ENCODE results near the gene MITF.

MITF gene

DNA sequence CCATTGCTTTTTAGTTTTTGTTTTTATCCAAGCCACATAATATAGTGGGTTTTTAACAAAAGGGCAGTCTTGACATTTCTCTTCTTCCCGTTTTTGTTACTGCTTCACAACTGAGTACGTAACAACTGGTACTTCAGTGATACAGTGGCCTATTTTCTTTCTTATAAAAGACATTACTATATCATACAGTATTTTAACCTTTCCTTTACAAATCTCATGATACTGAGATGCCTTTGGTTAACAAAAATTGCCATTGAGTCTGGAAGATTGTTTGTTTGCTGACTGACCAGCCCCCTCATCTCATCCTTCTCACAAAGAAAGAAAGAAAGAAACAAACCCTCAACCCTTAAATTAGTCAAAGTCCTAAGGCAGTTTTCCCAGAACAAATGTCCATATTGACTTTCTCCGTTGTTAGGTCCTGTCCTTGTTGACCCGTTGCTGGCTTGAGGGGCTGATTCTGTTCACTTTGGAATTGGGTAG, 183.3 kb downstream of the MITF start:
- Histone ChIP-seq H3K9me3 (ENCODE audit: low read length) (no peaks in the 10 kb centered on the region), H3K9me2 (ENCODE audit: low read depth, low read length) (no peaks in the 10 kb centered on the region), H3K4me3 (ENCODE audit: low read depth, low read length, poor library complexity, severe bottlenecking) (no peak overlapping the region), H3K79me2 (ENCODE audit: insufficient read depth, low read length) (no peaks in the 10 kb centered on the region), H3F3A (ENCODE audit: insufficient read depth, low read length) (no peaks in the 10 kb centered on the region), H3K36me3 (ENCODE audit: insufficient read depth, low read length) (no peaks in the 10 kb centered on the region), H4K20me1 (ENCODE audit: insufficient read depth, low read length) (no peaks in the 10 kb centered on the region), H2AFZ (ENCODE audit: low read length) (no peak overlapping the region), H3K27ac (ENCODE audit: low read depth, low read length, poor library complexity, severe bottlenecking) (no peak overlapping the region), H3K4me2 (ENCODE audit: low read length) (no peak overlapping the region), H3K9ac (ENCODE audit: low read length) (no peak overlapping the region), H3K4me1 (ENCODE audit: insufficient read depth, low read length, severe bottlenecking) (no peaks in the 10 kb centered on the region), H3K27me3 (ENCODE audit: insufficient read depth, low read length) (no peaks in the 10 kb centered on the region)
- TF ChIP-seq EZH2 (IDR thresholded peaks at IDR 0.05; ENCODE audit: borderline replicate concordance, low read length): no peak
- TF ChIP-seq, protein P1, sequence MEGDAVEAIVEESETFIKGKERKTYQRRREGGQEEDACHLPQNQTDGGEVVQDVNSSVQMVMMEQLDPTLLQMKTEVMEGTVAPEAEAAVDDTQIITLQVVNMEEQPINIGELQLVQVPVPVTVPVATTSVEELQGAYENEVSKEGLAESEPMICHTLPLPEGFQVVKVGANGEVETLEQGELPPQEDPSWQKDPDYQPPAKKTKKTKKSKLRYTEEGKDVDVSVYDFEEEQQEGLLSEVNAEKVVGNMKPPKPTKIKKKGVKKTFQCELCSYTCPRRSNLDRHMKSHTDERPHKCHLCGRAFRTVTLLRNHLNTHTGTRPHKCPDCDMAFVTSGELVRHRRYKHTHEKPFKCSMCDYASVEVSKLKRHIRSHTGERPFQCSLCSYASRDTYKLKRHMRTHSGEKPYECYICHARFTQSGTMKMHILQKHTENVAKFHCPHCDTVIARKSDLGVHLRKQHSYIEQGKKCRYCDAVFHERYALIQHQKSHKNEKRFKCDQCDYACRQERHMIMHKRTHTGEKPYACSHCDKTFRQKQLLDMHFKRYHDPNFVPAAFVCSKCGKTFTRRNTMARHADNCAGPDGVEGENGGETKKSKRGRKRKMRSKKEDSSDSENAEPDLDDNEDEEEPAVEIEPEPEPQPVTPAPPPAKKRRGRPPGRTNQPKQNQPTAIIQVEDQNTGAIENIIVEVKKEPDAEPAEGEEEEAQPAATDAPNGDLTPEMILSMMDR (IDR thresholded peaks at IDR 0.05; ENCODE audit: low read length): no peak

DNA sequence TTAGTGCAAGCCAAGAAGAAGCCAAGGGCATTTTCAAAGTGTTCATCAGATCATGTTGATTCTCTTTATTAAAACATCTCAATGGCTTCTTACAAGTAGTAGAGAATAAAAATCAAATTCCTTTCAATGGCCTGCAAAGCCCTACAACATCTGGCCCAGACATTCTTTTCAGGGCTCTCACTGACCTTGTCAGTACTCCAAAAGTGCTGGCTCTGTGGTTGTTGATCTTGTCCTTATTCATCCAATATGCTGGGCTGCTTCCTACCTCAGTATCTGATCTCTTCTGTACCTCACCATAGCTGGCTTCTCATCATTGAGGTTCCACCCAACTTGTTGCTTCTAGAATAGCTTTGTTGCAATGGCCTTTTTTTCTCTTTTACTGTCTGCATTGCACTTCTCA, 186.2 kb downstream of the MITF start:
- no peaks in the 10 kb centered on the region for H3K9me3 ChIP-seq (ENCODE audit: low read length)
- H3K27me3 ChIP-seq (ENCODE audit: insufficient read depth, low read length): no peaks in the 10 kb centered on the region
- H3K79me2 ChIP-seq (ENCODE audit: insufficient read depth, low read length): no peaks in the 10 kb centered on the region
- no peak overlapping the region for H2AFZ ChIP-seq (ENCODE audit: low read length)
- no peaks in the 10 kb centered on the region for H4K20me1 ChIP-seq (ENCODE audit: insufficient read depth, low read length)
- H3K36me3 ChIP-seq (ENCODE audit: insufficient read depth, low read length): no peaks in the 10 kb centered on the region
- no peaks in the 10 kb centered on the region for H3F3A ChIP-seq (ENCODE audit: insufficient read depth, low read length)
- no peak for TF ChIP-seq EZH2 (IDR thresholded peaks at IDR 0.05; ENCODE audit: borderline replicate concordance, low read length)
- TF ChIP-seq, protein P1 (IDR thresholded peaks at IDR 0.05; ENCODE audit: low read length): no peak
- no peak overlapping the region for H3K27ac ChIP-seq (ENCODE audit: low read depth, low read length, poor library complexity, severe bottlenecking)
- no peak overlapping the region for H3K4me3 ChIP-seq (ENCODE audit: low read depth, low read length, poor library complexity, severe bottlenecking)
- no peak overlapping the region for H3K4me2 ChIP-seq (ENCODE audit: low read length)
- no peak overlapping the region for H3K9ac ChIP-seq (ENCODE audit: low read length)
- no peaks in the 10 kb centered on the region for H3K9me2 ChIP-seq (ENCODE audit: low read depth, low read length)
- no peaks in the 10 kb centered on the region for H3K4me1 ChIP-seq (ENCODE audit: insufficient read depth, low read length, severe bottlenecking)

DNA sequence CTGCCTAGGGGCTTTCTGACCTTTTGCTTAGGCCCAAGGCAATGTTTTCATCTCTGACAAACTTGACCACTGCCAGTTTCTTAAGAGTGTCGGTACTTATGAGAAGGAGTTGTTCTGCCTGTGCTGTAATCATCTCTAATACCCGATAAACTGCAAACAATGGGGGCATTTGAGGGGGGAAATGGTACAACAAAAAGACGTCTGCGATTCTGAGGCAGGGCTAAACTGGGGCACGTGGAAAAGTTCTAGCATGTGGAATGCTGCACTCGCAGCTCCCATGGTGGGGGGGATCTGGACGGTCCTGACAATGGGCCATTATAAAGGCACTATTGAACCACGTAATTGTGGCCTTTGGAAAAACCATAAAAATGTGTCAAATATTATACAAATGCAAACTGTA, 187.1 kb downstream of the MITF start:
- H4K20me1 ChIP-seq (ENCODE audit: insufficient read depth, low read length): no peaks in the 10 kb centered on the region
- no peak overlapping the region for H3K4me3 ChIP-seq (ENCODE audit: low read depth, low read length, poor library complexity, severe bottlenecking)
- H3K36me3 ChIP-seq (ENCODE audit: insufficient read depth, low read length): no peaks in the 10 kb centered on the region
- no peak overlapping the region for H3K4me2 ChIP-seq (ENCODE audit: low read length)
- H3K9ac ChIP-seq (ENCODE audit: low read length): no peak overlapping the region
- no peaks in the 10 kb centered on the region for H3K79me2 ChIP-seq (ENCODE audit: insufficient read depth, low read length)
- TF ChIP-seq EZH2 (IDR thresholded peaks at IDR 0.05; ENCODE audit: borderline replicate concordance, low read length): no peak
- TF ChIP-seq, protein P1 (IDR thresholded peaks at IDR 0.05; ENCODE audit: low read length): no peak
- no peaks in the 10 kb centered on the region for H3K9me2 ChIP-seq (ENCODE audit: low read depth, low read length)
- H2AFZ ChIP-seq (ENCODE audit: low read length): no peak overlapping the region
- H3K27me3 ChIP-seq (ENCODE audit: insufficient read depth, low read length): no peaks in the 10 kb centered on the region
- H3K4me1 ChIP-seq (ENCODE audit: insufficient read depth, low read length, severe bottlenecking): no peaks in the 10 kb centered on the region
- H3K9me3 ChIP-seq (ENCODE audit: low read length): no peaks in the 10 kb centered on the region
- no peaks in the 10 kb centered on the region for H3F3A ChIP-seq (ENCODE audit: insufficient read depth, low read length)
- H3K27ac ChIP-seq (ENCODE audit: low read depth, low read length, poor library complexity, severe bottlenecking): no peak overlapping the region

All from OCI-LY1 (cell line).